HCT116 (cell line): ENCODE measurements around the gene ABTB1. TPM values are rescaled to one million over a fixed set of nuclear protein-coding genes. Genes with fewer than 3 reads are reported as not detected.

Experiments used
- ATAC-seq: fragments of 200-7000 bp; cut with Tn5 transposase; 2 replicates; pipeline ENCODE4 v1.9.1; 2020; ENCODE audit warnings: mild to moderate bottlenecking, moderate library complexity
- BruUV-seq: library from RNA; stranded (reverse); fragments of 400-500 nt; replicated peaks from 2 replicates; lab custom pipeline; 2021; lab: Mats Ljungman, UMichigan
- CTCF ChIA-PET: fragments of 300-600 bp; sonication (Branson Sonifier 250); formaldehyde crosslinking; loops from one replicate; lab custom pipeline; 2021; ENCODE audit warnings: antibody characterized with exemption; lab: Charles Lee
- POLR2A ChIA-PET: fragments of 300-600, 350-600 bp; sonication (Branson Sonifier 250); formaldehyde crosslinking; loops from one replicate; lab custom pipeline; 2021; ENCODE audit warnings: antibody characterized with exemption; lab: Charles Lee
- RAD21 ChIA-PET, 2 experiments: fragments of 300-600 bp; sonication (Branson Sonifier 250); formaldehyde crosslinking; loops; one replicate each; lab custom pipeline; 2023; ENCODE audit warnings: low total read pairs in 2 of 2; ENCODE audit not compliant: uncharacterized antibody in 2 of 2, unreplicated experiment in 2 of 2, low non-redundant PET in 1 of 2; lab: Charles Lee
- DNase-seq: peaks from one replicate; pipeline ENCODE4 v3.0.0-alpha.2; 2010; ENCODE audit warnings: low read depth, low spot score
- H2AFZ ChIP-seq: fragments of 200-600 bp; shearing (Covaris generic), sonication (generic); 2 replicates; pipeline ENCODE4 v1.6.1; 2017; ENCODE audit warnings: low read depth, mixed run types, mixed read lengths, antibody characterized with exemption, low read length; ENCODE audit not compliant: poor library complexity, severe bottlenecking
- H3K27ac ChIP-seq: 2 replicates; pipeline ENCODE4 v1.5.1; 2012; ENCODE audit warnings: low read depth, low read length
- H3K27me3 ChIP-seq: fragments of 200-600 bp; sonication (generic); 2 replicates; pipeline ENCODE4 v1.6.1; 2016; ENCODE audit warnings: mixed run types, low read length, mixed read lengths; ENCODE audit not compliant: insufficient read depth
- H3K36me3 ChIP-seq, 2 experiments: fragments of 200-500 bp in 1 of 2; fragments of 200-600 bp in 1 of 2; sonication (Bioruptor generic) in 1 of 2; sonication (generic) in 1 of 2; 2 replicates each; pipeline versions ENCODE4 v1.5.1 to v1.6.1; 2014 to 2016; ENCODE audit warnings: low read length in 2 of 2, inconsistent platforms in 1 of 2, mixed read lengths in 1 of 2, mixed run types in 1 of 2; ENCODE audit not compliant: insufficient read depth in 2 of 2, control insufficient read depth in 1 of 2
- H3K4me1 ChIP-seq, 2 experiments: fragments of 200-600 bp in 1 of 2; sonication (generic) in 1 of 2; 2 replicates each; pipeline versions ENCODE4 v1.5.1 to v1.6.1; 2012 to 2017; ENCODE audit warnings: low read length in 2 of 2, inconsistent platforms in 1 of 2, mild to moderate bottlenecking in 1 of 2, mixed read lengths in 1 of 2, mixed run types in 1 of 2, moderate library complexity in 1 of 2; ENCODE audit not compliant: insufficient read depth in 2 of 2, control insufficient read depth in 1 of 2
- H3K4me2 ChIP-seq: fragments of 200-600 bp; sonication (generic); 2 replicates; pipeline ENCODE4 v1.6.1; 2017; ENCODE audit warnings: mixed run types, low read length, mixed read lengths
- H3K4me3 ChIP-seq, 2 experiments: fragments of 200-600 bp in 1 of 2; sonication (generic) in 1 of 2; replicated peaks in 1 of 2; 2 replicates each; pipeline ENCODE4 v1.5.1; 2011 to 2016; ENCODE audit warnings: low read length in 2 of 2, control low read depth in 1 of 2, low read depth in 1 of 2, mild to moderate bottlenecking in 1 of 2, mixed read lengths in 1 of 2, mixed run types in 1 of 2
- H3K79me2 ChIP-seq: fragments of 200-600 bp; sonication (generic); 2 replicates; pipeline ENCODE4 v1.6.1; 2017; ENCODE audit warnings: mild to moderate bottlenecking, mixed run types, low read length, moderate library complexity, mixed read lengths; ENCODE audit not compliant: insufficient read depth
- H3K9ac ChIP-seq: fragments of 200-600 bp; sonication (generic); 2 replicates; pipeline ENCODE4 v1.6.1; 2016; ENCODE audit warnings: low read length, mixed read lengths
- H3K9me2 ChIP-seq: fragments of 200-600 bp; sonication (generic), shearing (Covaris generic); 2 replicates; pipeline ENCODE4 v1.6.1; 2017; ENCODE audit warnings: mixed run types, mild to moderate bottlenecking, moderate library complexity; ENCODE audit not compliant: insufficient read depth
- H3K9me3 ChIP-seq, 2 experiments: fragments of 200-500 bp in 1 of 2; fragments of 200-600 bp in 1 of 2; sonication (Bioruptor generic) in 1 of 2; sonication (generic) in 1 of 2; 2 replicates each; pipeline ENCODE4 v1.6.1; 2014 to 2017; ENCODE audit warnings: low read length in 2 of 2, mixed read lengths in 2 of 2, inconsistent platforms in 1 of 2, low read depth in 1 of 2, mild to moderate bottlenecking in 1 of 2, mixed run types in 1 of 2, moderate library complexity in 1 of 2; ENCODE audit not compliant: control insufficient read depth in 1 of 2, insufficient read depth in 1 of 2
- H4K20me1 ChIP-seq: fragments of 200-600 bp; sonication (generic), shearing (Covaris generic); 2 replicates; pipeline ENCODE4 v1.6.1; 2017; ENCODE audit warnings: mixed run types, mild to moderate bottlenecking, moderate library complexity; ENCODE audit not compliant: insufficient read depth
- CEBPB ChIP-seq: IDR thresholded peaks from 2 replicates; pipeline ENCODE4 v1.6.1; 2012; ENCODE audit warnings: low read depth
- CTCF ChIP-seq, 3 experiments: fragments of 200-600 bp in 1 of 3; sonication (generic) in 1 of 3; IDR thresholded peaks in 2 of 3; conservative IDR thresholded peaks in 1 of 3; 2 replicates each; pipeline ENCODE4 v1.5.1; 2012 to 2017; ENCODE audit warnings: low read depth in 2 of 3, low read length in 2 of 3, antibody characterized with exemption in 1 of 3, borderline replicate concordance in 1 of 3, control low read depth in 1 of 3, mild to moderate bottlenecking in 1 of 3, mixed read lengths in 1 of 3, mixed run types in 1 of 3, moderate library complexity in 1 of 3; ENCODE audit not compliant: insufficient read depth in 1 of 3
- ELF1 ChIP-seq: IDR thresholded peaks from 2 replicates; pipeline ENCODE4 v1.6.1; 2012; ENCODE audit warnings: low read depth, borderline replicate concordance
- EZH2 ChIP-seq: fragments of 200-600 bp; sonication (generic); IDR thresholded peaks from 2 replicates; pipeline ENCODE4 v1.6.1; 2017; ENCODE audit warnings: antibody characterized with exemption, mixed run types
- FOSL1 ChIP-seq: IDR thresholded peaks from 2 replicates; pipeline ENCODE4 v1.6.1; 2012; ENCODE audit warnings: low read depth
- MAX ChIP-seq: IDR thresholded peaks from 2 replicates; pipeline ENCODE4 v1.6.1; 2012
- POLR2AphosphoS5 ChIP-seq: IDR thresholded peaks from 2 replicates; pipeline ENCODE4 v1.6.1; 2011; ENCODE audit warnings: mild to moderate bottlenecking, low read depth, low read length, moderate library complexity
- RAD21 ChIP-seq: IDR thresholded peaks from 2 replicates; pipeline ENCODE4 v1.6.1; 2012; ENCODE audit warnings: low read depth, mild to moderate bottlenecking
- REST ChIP-seq: IDR thresholded peaks from 2 replicates; pipeline ENCODE4 v1.6.1; 2012; ENCODE audit warnings: low read depth
- SRF ChIP-seq: IDR thresholded peaks from 2 replicates; pipeline ENCODE4 v1.6.1; 2012; ENCODE audit warnings: low read depth
- TCF7L2 ChIP-seq: IDR thresholded peaks from 2 replicates; pipeline ENCODE4 v1.7.0; 2011; ENCODE audit warnings: borderline replicate concordance, inconsistent platforms; ENCODE audit not compliant: insufficient read depth, insufficient read length; ENCODE audit errors: extremely low read depth
- ZBTB33 ChIP-seq: IDR thresholded peaks from 2 replicates; pipeline ENCODE4 v1.6.1; 2011; ENCODE audit warnings: mild to moderate bottlenecking, low read length, moderate library complexity; ENCODE audit not compliant: insufficient replicate concordance; ENCODE audit errors: extremely low read depth
- intact Hi-C: fragments of 100-400 bp; cut with micrococcal nuclease; formaldehyde crosslinking; loops from 2 replicates; pipeline ENCODE4 v1.10.0; 2022
- total RNA-seq: library from RNA; stranded (reverse); gene quantifications from one replicate; pipeline ENCODE4 v1.2.1, GENCODE V29; 2021; ENCODE audit not compliant: unreplicated experiment

Gene ABTB1
- total RNA-seq, 1 experiment from 2014 or later, result 19.4 TPM

GRCh38 chr3:127666676-127667075 is 6.1 kb upstream of the ABTB1 start:
- Histone ChIP-seq H2AFZ (no peak overlapping the region), H3K4me2 (no peak overlapping the region)
- TF ChIP-seq FOSL1, result no peak
- no peak for TF ChIP-seq SRF
- no peak for TF ChIP-seq POLR2AphosphoS5
- no peak for TF ChIP-seq CEBPB
- TF ChIP-seq MAX, result no peak
- TF ChIP-seq ELF1, result no peak
- TF ChIP-seq EZH2, result no peak
- no peak for TF ChIP-seq CTCF (IDR thresholded peaks at IDR 0.05 in 2 of 3, conservative IDR thresholded peaks at IDR 0.05 in 1 of 3; ENCODE audit: borderline replicate concordance in 1 of 3, insufficient read depth in 1 of 3, low read depth in 2 of 3, low read length in 2 of 3)
- TF ChIP-seq REST, result no peak
- TF ChIP-seq TCF7L2, result no peak
- no peak for TF ChIP-seq RAD21
- TF ChIP-seq ZBTB33, result no peak
- TF ChIP-seq, all 23 proteins: peak for 0
- H3K79me2 ChIP-seq, result no peaks in the 10 kb centered on the region
- CTCF ChIA-PET, result no interaction called here
- H3K9ac ChIP-seq, result no peak overlapping the region
- H3K9me3 ChIP-seq, result no peaks in the 10 kb centered on the region
- intact Hi-C loops, result no loop called here
- no peaks in the 10 kb centered on the region for H4K20me1 ChIP-seq
- no peak overlapping the region for H3K27ac ChIP-seq
- ATAC-seq (no peak), DNase-seq (no peak)
- POLR2A ChIA-PET, result no interaction called here
- H3K4me3 ChIP-seq, result no peak overlapping the region
- RAD21 ChIA-PET, result no interaction called here
- H3K27me3 ChIP-seq, result no peaks in the 10 kb centered on the region
- BruUV-seq, result no TSS peak
- H3K9me2 ChIP-seq, result no peaks in the 10 kb centered on the region
- H3K36me3 ChIP-seq, result no peaks in the 10 kb centered on the region
- H3K4me1 ChIP-seq, result peaks cover 0 to 4% of the 10 kb centered on the region in 2 experiments; a peak in 1 of 4 replicates
